H1 (cell line): ENCODE measurements around the gene ABCG8. TPM values are rescaled to one million over a fixed set of nuclear protein-coding genes. Genes with fewer than 3 reads are reported as not detected.

Experiments used
- CTCF ChIA-PET: fragments of 300-600 bp; sonication (Branson Sonifier 250); formaldehyde crosslinking; loops from one replicate; lab custom pipeline; 2021; ENCODE audit not compliant: partially characterized antibody; lab: Charles Lee
- POLR2A ChIA-PET: fragments of 300-600 bp; sonication (Branson Sonifier 250); formaldehyde crosslinking; loops from one replicate; lab custom pipeline; 2021; ENCODE audit warnings: inconsistent platforms; ENCODE audit not compliant: partially characterized antibody; lab: Charles Lee
- DNase-seq, 2 experiments: peaks; one replicate each; pipeline versions ENCODE4 v3.0.0 to v3.0.0-alpha.2; 2010 to 2022; ENCODE audit warnings: low spot score in 2 of 2, low read depth in 1 of 2, mixed read lengths in 1 of 2
- FAIRE-seq: peaks from 2 replicates; lab custom pipeline; 2011; peaks lifted over from hg19 to GRCh38; lab: Jason Lieb, UNC
- H2AFZ ChIP-seq: 2 replicates; pipeline ENCODE4 v1.8.1; 2012; ENCODE audit warnings: low read length, inconsistent platforms
- H2AK5ac ChIP-seq: 2 replicates; pipeline ENCODE4 v1.6.1; 2013; ENCODE audit warnings: low read depth, low read length
- H2BK120ac ChIP-seq: replicated peaks from 2 replicates; pipeline ENCODE3; 2013; ENCODE audit warnings: low read depth, low read length, inconsistent platforms
- H2BK12ac ChIP-seq: 2 replicates; pipeline ENCODE4 v1.6.1; 2013; ENCODE audit warnings: low read depth, low read length
- H2BK15ac ChIP-seq: 2 replicates; pipeline ENCODE4 v1.6.1; 2013; ENCODE audit warnings: low read length
- H2BK20ac ChIP-seq: 2 replicates; pipeline ENCODE4 v1.6.1; 2013; ENCODE audit warnings: low read length
- H2BK5ac ChIP-seq: 2 replicates; pipeline ENCODE4 v1.6.1; 2013; ENCODE audit warnings: low read depth, low read length
- H3K14ac ChIP-seq: 2 replicates; pipeline ENCODE4 v1.6.1; 2013; ENCODE audit warnings: inconsistent platforms; ENCODE audit not compliant: insufficient read length
- H3K18ac ChIP-seq: 2 replicates; pipeline ENCODE4 v1.6.1; 2013; ENCODE audit warnings: low read length; ENCODE audit errors: extremely low read depth
- H3K23ac ChIP-seq: 2 replicates; pipeline ENCODE4 v1.6.1; 2013; ENCODE audit warnings: inconsistent platforms; ENCODE audit not compliant: insufficient read length
- H3K23me2 ChIP-seq: 2 replicates; pipeline ENCODE4 v1.6.1; 2013; ENCODE audit warnings: low read depth, low read length
- H3K27ac ChIP-seq: 2 replicates; pipeline ENCODE4 v1.6.1; 2011; ENCODE audit warnings: low read depth, low read length, inconsistent platforms
- H3K27me3 ChIP-seq, 4 experiments: replicated peaks in 1 of 4; 1 replicate in 1 of 4; 2 replicates in 3 of 4; pipeline versions ENCODE4 v1.6.1 to v1.8.1; 2011 to 2013; ENCODE audit warnings: low read length in 3 of 4, mild to moderate bottlenecking in 3 of 4, inconsistent platforms in 2 of 4, mixed read lengths in 2 of 4, moderate library complexity in 1 of 4; ENCODE audit not compliant: control insufficient read depth in 3 of 4, insufficient read depth in 3 of 4; ENCODE audit errors: extremely low read depth in 1 of 4
- H3K36me3 ChIP-seq, 4 experiments: 2 replicates each; pipeline versions ENCODE4 v1.6.1 to v1.8.1; 2011 to 2013; ENCODE audit warnings: mild to moderate bottlenecking in 4 of 4, low read length in 3 of 4, moderate library complexity in 2 of 4, control low read depth in 1 of 4, inconsistent platforms in 1 of 4; ENCODE audit not compliant: insufficient read depth in 4 of 4, control insufficient read depth in 2 of 4
- H3K4ac ChIP-seq: replicated peaks from 2 replicates; pipeline ENCODE3; 2013; ENCODE audit warnings: low read length, low read depth, mixed read lengths, inconsistent platforms; ENCODE audit not compliant: insufficient read length
- H3K4me1 ChIP-seq, 4 experiments: replicated peaks in 1 of 4; 1 replicate in 1 of 4; 2 replicates in 3 of 4; pipeline versions ENCODE4 v1.6.1 to v1.8.1; 2011 to 2013; ENCODE audit warnings: low read length in 3 of 4, inconsistent platforms in 2 of 4, mixed read lengths in 1 of 4; ENCODE audit not compliant: insufficient read depth in 4 of 4, control insufficient read depth in 3 of 4
- H3K4me2 ChIP-seq, 2 experiments: 2 replicates each; pipeline versions ENCODE4 v1.6.1 to v1.8.1; 2011 to 2013; ENCODE audit warnings: low read depth in 2 of 2, low read length in 2 of 2, control low read depth in 1 of 2, inconsistent platforms in 1 of 2, mild to moderate bottlenecking in 1 of 2; ENCODE audit not compliant: insufficient read depth in 1 of 2
- H3K4me3 ChIP-seq, 4 experiments: fragments of 200-600, 300-600 bp in 1 of 4; sonication (generic), shearing (Covaris generic), sonication (Bioruptor Twin) in 1 of 4; 2 replicates each; pipeline versions ENCODE4 v1.5.1 to v1.8.1; 2011 to 2016; ENCODE audit warnings: low read length in 4 of 4, low read depth in 3 of 4, control low read depth in 2 of 4, inconsistent platforms in 2 of 4, mild to moderate bottlenecking in 2 of 4, mixed read lengths in 1 of 4, moderate library complexity in 1 of 4; ENCODE audit not compliant: insufficient read depth in 2 of 4; ENCODE audit errors: extremely low read depth in 1 of 4
- H3K56ac ChIP-seq: replicated peaks from 2 replicates; pipeline ENCODE3; 2013; ENCODE audit warnings: low read depth, mild to moderate bottlenecking, mixed read lengths, low read length, inconsistent platforms; ENCODE audit not compliant: insufficient read length
- H3K79me1 ChIP-seq: 2 replicates; pipeline ENCODE4 v1.6.1; 2013; ENCODE audit warnings: low read depth, low read length, control low read depth
- H3K79me2 ChIP-seq, 2 experiments: 2 replicates each; pipeline versions ENCODE4 v1.6.1 to v1.8.1; 2012 to 2013; ENCODE audit warnings: low read length in 2 of 2, mild to moderate bottlenecking in 2 of 2, inconsistent platforms in 1 of 2; ENCODE audit not compliant: insufficient read depth in 2 of 2, control insufficient read depth in 1 of 2
- H3K9ac ChIP-seq, 4 experiments: replicated peaks in 1 of 4; 1 replicate in 1 of 4; 2 replicates in 3 of 4; pipeline versions ENCODE4 v1.6.1 to v1.8.1; 2011 to 2013; ENCODE audit warnings: low read depth in 3 of 4, low read length in 3 of 4, control low read depth in 2 of 4, mild to moderate bottlenecking in 2 of 4, moderate library complexity in 2 of 4, inconsistent platforms in 1 of 4; ENCODE audit errors: extremely low read depth in 1 of 4
- H3K9me3 ChIP-seq, 2 experiments: 2 replicates each; pipeline versions ENCODE4 v1.6.1 to v1.8.1; 2012 to 2013; ENCODE audit warnings: mild to moderate bottlenecking in 2 of 2, moderate library complexity in 2 of 2, control low read depth in 1 of 2, inconsistent platforms in 1 of 2, low read depth in 1 of 2, low read length in 1 of 2, mixed read lengths in 1 of 2; ENCODE audit not compliant: insufficient read depth in 2 of 2
- H4K20me1 ChIP-seq, 2 experiments: replicated peaks in 1 of 2; 2 replicates each; pipeline versions ENCODE3 to v1.8.1; 2011 to 2013; ENCODE audit warnings: inconsistent platforms in 2 of 2, low read length in 2 of 2, mild to moderate bottlenecking in 1 of 2; ENCODE audit not compliant: insufficient read depth in 2 of 2, control insufficient read depth in 1 of 2
- H4K5ac ChIP-seq: 2 replicates; pipeline ENCODE4 v1.6.1; 2013; ENCODE audit warnings: low read length, low read depth, mixed read lengths, inconsistent platforms; ENCODE audit not compliant: insufficient read length
- H4K8ac ChIP-seq: 2 replicates; pipeline ENCODE4 v1.8.0; 2013; ENCODE audit warnings: mild to moderate bottlenecking, moderate library complexity, low read length, inconsistent platforms; ENCODE audit not compliant: insufficient read depth; ENCODE audit errors: extremely low read depth
- H4K91ac ChIP-seq: replicated peaks from 2 replicates; pipeline ENCODE3; 2013; ENCODE audit warnings: low read length, mixed read lengths, inconsistent platforms; ENCODE audit not compliant: insufficient read length
- BRCA1 ChIP-seq: IDR thresholded peaks from 2 replicates; pipeline ENCODE4 v1.6.1; 2012; ENCODE audit warnings: low read depth, low read length, improper control_type of control experiment
- KDM1A ChIP-seq: fragments of 200-600, 300-600 bp; sonication (generic); IDR thresholded peaks from 2 replicates; pipeline ENCODE4 v1.7.1; 2016; ENCODE audit warnings: mild to moderate bottlenecking, low read length, borderline replicate concordance
- NRF1 ChIP-seq: IDR thresholded peaks from 2 replicates; pipeline ENCODE4 v1.6.1; 2011; ENCODE audit warnings: mild to moderate bottlenecking, low read depth, low read length, improper control_type of control experiment
- PHF8 ChIP-seq: fragments of 200-600 bp; sonication (generic); conservative IDR thresholded peaks from 2 replicates; pipeline ENCODE4 v1.7.1; 2012; ENCODE audit warnings: low read depth, mild to moderate bottlenecking, inconsistent platforms, low read length, moderate library complexity
- POLR2AphosphoS5 ChIP-seq: IDR thresholded peaks from 2 replicates; pipeline ENCODE4 v1.6.1; 2011; ENCODE audit warnings: low read depth, low read length
- RXRA ChIP-seq: IDR thresholded peaks from 2 replicates; pipeline ENCODE4 v1.6.1; 2011; ENCODE audit warnings: low read depth, mild to moderate bottlenecking, low read length, moderate library complexity; ENCODE audit not compliant: insufficient read depth
- WGBS, 2 experiments: shearing (Covaris generic) in 1 of 2; methylation state at CpG; one replicate each; pipeline versions ENCODE4 v1.1.6 to v1.1.7; 2013 to 2015; ENCODE audit warnings: low lambda C conversion rate in 2 of 2, mixed read lengths in 2 of 2, inconsistent platforms in 1 of 2, low coverage in 1 of 2, missing lambda C conversion rate in 1 of 2; ENCODE audit not compliant: insufficient replicate concordance in 2 of 2, insufficient coverage in 1 of 2, insufficient read length in 1 of 2; ENCODE audit errors: extremely low coverage in 1 of 2, missing lambda C conversion rate in 1 of 2; 5-methylcytosine and 5-hydroxymethylcytosine counted together
- polyA plus RNA-seq, 7 experiments: library from polyadenylated mRNA; depleted of rRNA in 3 of 7; stranded (reverse) in 5 of 7; unstranded in 2 of 7; fragments of >200 nt in 5 of 7; fragments of 200-250 nt in 2 of 7; gene quantifications; 1 replicate in 5 of 7; 2 replicates in 1 of 7; 4 replicates in 1 of 7; pipeline versions ENCODE4 v1.2.1 to v1.2.3, GENCODE V29; 2011 to 2013; ENCODE audit warnings: missing spikeins in 2 of 7, mixed read lengths in 2 of 7
- total RNA-seq: library from RNA; stranded (reverse); fragmentation: NEBNext Ultra II Directional; extraction: Animal tissue kit (Norgen Biotek cat#: 25700); gene quantifications from 2 replicates; pipeline ENCODE4 v1.2.1, GENCODE V29; 2021

ABCG8 gene
- total and polyA plus RNA-seq, 2 of the 8 experiments (the other 6 are each of a cell fraction or from before 2014, with no cell fraction given), result not detected

DNA sequence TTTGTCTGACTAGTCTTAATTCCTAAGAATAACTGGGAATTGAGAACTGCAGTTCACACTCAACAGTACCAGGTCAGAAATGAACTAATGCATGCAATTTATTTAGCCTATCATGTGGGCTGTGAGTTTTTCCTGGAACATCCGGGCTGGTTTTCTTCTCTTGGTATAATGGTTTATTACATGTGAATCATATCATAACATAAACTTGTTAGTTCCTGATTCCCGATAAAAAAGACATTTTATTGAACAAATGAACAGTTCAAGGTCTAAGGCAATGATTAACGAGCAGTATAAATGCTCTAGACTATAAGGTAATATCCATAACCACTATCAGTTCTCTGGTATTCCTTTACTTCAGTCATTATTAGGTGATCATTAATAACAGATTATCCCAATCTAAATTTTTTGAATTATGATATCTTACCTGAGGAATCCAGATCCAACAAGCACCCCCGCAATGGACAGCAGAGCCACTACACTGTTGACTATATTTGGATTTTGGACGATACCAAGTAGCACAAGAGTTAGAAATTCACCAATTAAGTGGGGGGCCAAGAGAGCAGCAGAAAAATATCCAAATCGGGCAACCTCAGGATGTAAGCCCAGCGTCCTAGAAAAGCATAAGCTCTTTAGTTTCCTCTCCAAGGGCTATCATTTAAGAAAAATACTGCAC lies 19.1 kb upstream of the ABCG8 start:
- Histone ChIP-seq H3K23ac (no peak overlapping the region), H2BK120ac (no peak overlapping the region), H4K91ac (no peak overlapping the region), H3K4ac (no peak overlapping the region), H2BK12ac (no peak overlapping the region), H3K14ac (no peak overlapping the region), H3K27ac (no peak overlapping the region), H3K9ac (no peak overlapping the region), H2BK20ac (no peak overlapping the region), H4K5ac (no peak overlapping the region), H3K79me2 (no peaks in the 10 kb centered on the region), H3K27me3 (no peaks in the 10 kb centered on the region), H3K9me3 (no peaks in the 10 kb centered on the region), H2BK15ac (no peak overlapping the region), H2BK5ac (no peak overlapping the region), H3K4me1 (peaks cover 0 to 3% (median 1%) of the 10 kb centered on the region in 4 experiments; a peak in 2 of 7 replicates), H4K8ac (no peak overlapping the region), H3K4me2 (no peak overlapping the region), H3K18ac (no peak overlapping the region), H3K79me1 (no peaks in the 10 kb centered on the region), H3K23me2 (no peaks in the 10 kb centered on the region), H3K4me3 (no peak overlapping the region), H2AFZ (no peak overlapping the region), H4K20me1 (no peaks in the 10 kb centered on the region), H3K36me3 (no peaks in the 10 kb centered on the region), H2AK5ac (no peak overlapping the region), H3K56ac (no peak overlapping the region)
- POLR2A ChIA-PET, result no interaction called here
- DNase-seq, result no peak
- CTCF ChIA-PET, result no interaction called here
- WGBS, 2 experiments, result 89% methylated on average over 7 of the region's 7 CpGs; no CpG with 5 or more reads in 1 of the 2 experiments
- no peak for FAIRE-seq
- no peak for TF ChIP-seq KDM1A
- no peak for TF ChIP-seq POLR2AphosphoS5
- TF ChIP-seq NRF1, result no peak
- TF ChIP-seq RXRA, result no peak
- TF ChIP-seq PHF8, result no peak
- TF ChIP-seq BRCA1, result no peak
